Mucosa of rectum (tissue), 2 donors: ENCODE data around the gene MAGI2.

Experiments
- H3K27ac ChIP-seq, 2 donors: one replicate each; pipeline ENCODE4 v1.7.0; 2013; ENCODE audit warnings: inconsistent platforms in 2 of 2, low read depth in 2 of 2, low read length in 2 of 2
- H3K27me3 ChIP-seq, 2 donors: one replicate each; pipeline ENCODE4 v1.7.0; 2013; ENCODE audit warnings: low read length in 2 of 2; ENCODE audit not compliant: control insufficient read depth in 2 of 2, insufficient read depth in 2 of 2
- H3K36me3 ChIP-seq, 2 donors: one replicate each; pipeline ENCODE4 v1.7.0; 2013; ENCODE audit warnings: low read length in 2 of 2; ENCODE audit not compliant: control insufficient read depth in 2 of 2, insufficient read depth in 2 of 2
- H3K4me1 ChIP-seq, 2 donors: one replicate each; pipeline ENCODE4 v1.7.0; 2013; ENCODE audit warnings: low read length in 2 of 2, mild to moderate bottlenecking in 1 of 2; ENCODE audit not compliant: control insufficient read depth in 2 of 2, insufficient read depth in 2 of 2
- H3K4me3 ChIP-seq, 2 donors: one replicate each; pipeline ENCODE4 v1.7.0; 2013; ENCODE audit warnings: low read length in 2 of 2
- H3K9ac ChIP-seq, 2 donors: one replicate each; pipeline ENCODE4 v1.7.0; 2013; ENCODE audit warnings: low read length in 2 of 2, low read depth in 1 of 2, mild to moderate bottlenecking in 1 of 2
- H3K9me3 ChIP-seq, 2 donors: one replicate each; pipeline ENCODE4 v1.7.0; 2013; ENCODE audit warnings: low read length in 2 of 2; ENCODE audit not compliant: control insufficient read depth in 2 of 2
- donor health status: healthy.
- donor health status: Normal muscosa, but diverticular disease.

The MAGI2 gene

DNA sequence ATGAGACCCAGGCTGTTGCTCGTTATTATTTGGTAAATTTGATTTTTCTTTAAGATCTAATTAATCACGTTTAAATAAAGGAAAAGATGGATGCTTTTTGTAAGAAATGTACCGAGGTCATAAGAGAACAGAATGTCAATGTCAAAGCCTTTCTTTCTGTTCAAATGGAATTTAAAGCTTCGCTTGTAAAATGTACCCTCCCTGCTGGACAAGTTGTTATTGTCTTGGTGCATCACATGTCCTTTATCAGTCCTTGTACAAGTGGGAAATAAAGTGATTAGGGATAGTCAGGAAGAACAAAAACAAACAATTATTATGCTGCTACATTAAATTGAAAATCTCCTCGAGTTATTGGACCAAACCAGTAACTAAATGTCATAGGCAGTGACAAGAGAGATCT lies 1291.7 kb downstream of the MAGI2 start:
- Histone ChIP-seq H3K27ac (no peak overlapping the region), H3K9ac (no peak overlapping the region), H3K4me1 (no peaks in the 10 kb centered on the region), H3K4me3 (no peak overlapping the region), H3K36me3 (no peaks in the 10 kb centered on the region), H3K27me3 (no peaks in the 10 kb centered on the region), H3K9me3 (no peaks in the 10 kb centered on the region)

DNA sequence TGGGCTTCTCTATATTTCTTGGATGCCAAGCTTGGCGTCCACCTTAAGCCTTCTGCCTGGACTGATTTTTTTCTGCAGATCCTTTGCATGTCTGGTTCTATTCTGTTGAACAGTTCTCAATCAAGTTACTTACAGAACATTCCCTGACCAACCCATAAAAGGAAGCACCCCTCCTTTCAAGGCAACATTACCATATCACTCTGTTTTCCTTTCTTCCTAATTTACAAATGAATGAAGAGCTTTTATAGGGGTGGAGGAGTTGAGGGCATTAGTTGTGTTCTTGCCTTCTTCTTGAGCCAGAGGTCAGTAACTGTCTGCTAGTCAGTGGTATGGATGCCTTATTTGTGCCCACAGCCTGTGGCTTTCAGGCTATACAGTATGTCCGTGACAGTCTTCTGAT lies 1293.9 kb downstream of the MAGI2 start:
- Histone ChIP-seq H3K36me3 (no peaks in the 10 kb centered on the region), H3K4me3 (no peak overlapping the region), H3K9me3 (no peaks in the 10 kb centered on the region), H3K27ac (no peak overlapping the region), H3K9ac (no peak overlapping the region), H3K27me3 (no peaks in the 10 kb centered on the region), H3K4me1 (no peaks in the 10 kb centered on the region)

DNA sequence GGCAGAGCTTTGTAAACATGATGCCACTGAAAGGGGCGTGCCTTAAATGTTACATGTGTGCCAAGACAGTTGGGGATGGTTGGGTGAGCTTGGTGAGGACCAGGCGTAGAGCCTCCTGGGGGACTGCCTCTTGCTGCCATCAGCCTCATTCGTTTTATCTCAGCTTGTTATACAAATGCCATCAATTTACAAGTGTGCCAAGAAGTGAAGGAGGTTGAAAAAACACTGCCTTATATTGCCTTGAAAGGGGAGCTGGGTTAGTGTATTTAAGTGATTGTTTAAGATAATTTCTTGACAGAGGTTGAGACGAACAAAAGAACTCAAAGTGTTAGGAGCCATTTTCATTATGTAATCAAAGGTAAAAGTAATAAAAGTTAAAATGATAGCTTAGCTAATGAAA lies 1300.2 kb downstream of the MAGI2 start:
- Histone ChIP-seq H3K27me3 (no peaks in the 10 kb centered on the region), H3K27ac (no peak overlapping the region), H3K4me3 (no peak overlapping the region), H3K36me3 (no peaks in the 10 kb centered on the region), H3K9me3 (no peaks in the 10 kb centered on the region), H3K9ac (no peak overlapping the region), H3K4me1 (no peaks in the 10 kb centered on the region)

DNA sequence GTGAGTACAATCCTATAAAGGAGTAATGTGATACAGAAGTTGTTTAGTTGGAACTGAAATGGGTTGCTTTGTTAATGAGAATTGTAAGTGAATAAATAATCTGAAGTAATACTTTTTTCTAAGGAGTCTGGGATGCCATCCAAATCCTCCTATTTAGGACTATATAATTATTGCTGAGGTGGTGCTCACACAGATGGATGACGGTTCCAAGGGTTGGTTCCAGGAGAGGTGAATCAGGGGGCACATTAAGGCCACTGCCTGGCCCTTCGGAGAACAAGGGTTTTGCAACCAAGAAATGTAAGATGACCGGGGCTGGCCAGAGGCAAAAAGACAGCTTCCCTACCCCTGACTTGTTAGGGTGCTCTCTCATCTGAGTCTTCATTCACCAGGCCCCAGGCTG lies 1302.2 kb downstream of the MAGI2 start:
- Histone ChIP-seq H3K9me3 (no peaks in the 10 kb centered on the region), H3K27me3 (no peaks in the 10 kb centered on the region), H3K9ac (no peak overlapping the region), H3K4me3 (no peak overlapping the region), H3K4me1 (no peaks in the 10 kb centered on the region), H3K27ac (no peak overlapping the region), H3K36me3 (no peaks in the 10 kb centered on the region)

DNA sequence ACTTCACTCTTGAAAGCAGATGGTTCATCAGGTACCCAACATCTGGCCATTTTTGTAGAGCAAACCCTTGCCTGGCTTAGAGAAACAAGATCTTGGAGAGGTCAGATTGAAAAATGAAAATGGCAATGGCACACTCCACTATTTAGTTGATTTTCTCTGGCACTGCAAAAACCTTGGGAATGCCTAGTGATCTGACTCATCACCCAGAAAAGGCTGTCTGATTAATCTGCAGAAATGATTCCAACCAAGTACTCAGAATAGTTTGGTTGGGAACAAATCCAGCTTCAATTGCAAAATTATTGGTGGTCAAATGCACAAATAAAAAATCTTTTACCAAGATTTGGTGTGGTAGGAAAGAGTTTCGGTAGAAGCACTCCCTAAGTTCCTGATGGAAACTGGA lies 1303.7 kb downstream of the MAGI2 start:
- Histone ChIP-seq H3K36me3 (no peaks in the 10 kb centered on the region), H3K4me3 (no peak overlapping the region), H3K4me1 (no peaks in the 10 kb centered on the region), H3K9ac (no peak overlapping the region), H3K9me3 (no peaks in the 10 kb centered on the region), H3K27ac (no peak overlapping the region), H3K27me3 (no peaks in the 10 kb centered on the region)

DNA sequence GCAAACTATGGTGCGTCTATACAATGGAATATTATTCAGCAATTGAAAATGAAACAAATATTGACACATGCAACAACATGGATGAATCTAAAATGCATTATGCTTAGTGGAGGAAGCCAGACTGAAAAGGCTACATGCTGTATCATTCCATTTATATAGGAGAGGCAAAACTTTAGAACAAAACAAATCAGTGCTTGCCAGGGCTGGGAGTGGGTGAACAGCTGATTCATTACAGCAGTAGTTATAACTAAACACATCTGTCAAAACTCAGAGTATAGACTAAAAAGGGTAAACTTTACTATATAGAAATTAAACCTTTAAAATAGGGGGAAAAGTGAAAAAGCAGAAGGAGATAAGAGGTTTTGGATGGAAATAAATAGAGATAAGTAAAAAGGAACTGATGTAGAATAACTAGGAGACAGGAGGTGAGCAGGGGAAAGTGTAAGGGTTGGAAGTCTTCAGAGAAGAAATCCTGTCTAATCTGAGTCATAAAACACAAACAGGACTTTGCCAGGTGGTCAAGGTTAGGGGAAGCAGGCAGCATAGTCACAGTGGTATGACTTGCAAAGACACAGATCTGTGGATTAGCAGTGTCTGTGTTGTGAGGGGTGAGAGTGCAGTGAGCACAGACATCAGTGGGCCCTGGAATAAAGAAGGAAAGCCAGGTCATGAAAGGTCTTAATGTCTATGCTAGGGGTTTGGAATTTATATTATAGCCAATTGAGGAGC lies 1305.1 kb downstream of the MAGI2 start:
- H3K27me3 ChIP-seq, result no peaks in the 10 kb centered on the region
- no peaks in the 10 kb centered on the region for H3K4me1 ChIP-seq
- no peak overlapping the region for H3K4me3 ChIP-seq
- H3K9ac ChIP-seq, result no peak overlapping the region
- H3K36me3 ChIP-seq, result no peaks in the 10 kb centered on the region
- no peak overlapping the region for H3K27ac ChIP-seq
- H3K9me3 ChIP-seq, result no peaks in the 10 kb centered on the region

DNA sequence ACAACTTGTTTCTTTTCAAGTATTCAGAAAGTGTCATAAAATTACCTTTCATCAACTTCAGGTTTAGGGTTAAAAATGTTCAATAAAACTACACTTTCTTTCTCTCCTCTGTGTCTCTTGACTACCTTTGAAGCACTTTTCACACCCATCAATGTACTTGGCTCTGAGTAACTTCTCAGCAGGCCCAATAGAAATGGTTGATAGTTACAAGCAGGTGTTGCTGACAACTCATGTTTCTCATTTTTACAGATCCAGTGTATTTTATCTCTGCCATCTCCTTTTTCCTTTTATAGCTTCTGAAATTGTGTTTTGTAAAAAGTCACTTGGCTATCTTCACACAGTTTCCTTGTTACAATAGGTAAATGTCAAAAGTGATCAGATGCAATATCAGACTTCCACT lies 1306.9 kb downstream of the MAGI2 start:
- no peaks in the 10 kb centered on the region for H3K4me1 ChIP-seq
- no peak overlapping the region for H3K27ac ChIP-seq
- no peaks in the 10 kb centered on the region for H3K36me3 ChIP-seq
- H3K4me3 ChIP-seq, result no peak overlapping the region
- no peak overlapping the region for H3K9ac ChIP-seq
- no peaks in the 10 kb centered on the region for H3K9me3 ChIP-seq
- H3K27me3 ChIP-seq, result no peaks in the 10 kb centered on the region

DNA sequence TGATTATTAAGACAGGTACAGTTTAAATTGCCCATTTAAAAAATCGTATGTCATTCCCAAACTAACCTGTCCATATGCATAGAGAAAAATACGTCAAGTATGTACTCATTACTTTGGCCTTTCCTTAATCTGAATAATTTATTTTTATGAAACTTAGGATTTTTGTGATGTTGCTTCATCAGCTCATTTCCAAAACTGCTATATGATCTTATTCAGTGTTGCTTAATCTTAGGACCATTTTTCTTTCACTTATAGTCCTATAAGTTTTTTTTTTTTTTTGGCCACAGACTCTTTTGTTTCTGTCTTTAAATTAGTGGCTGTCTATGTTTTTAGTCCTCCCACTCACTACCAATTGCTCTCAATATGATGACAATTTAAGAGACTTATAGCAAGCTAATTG lies 1309.8 kb downstream of the MAGI2 start:
- no peak overlapping the region for H3K4me3 ChIP-seq
- H3K36me3 ChIP-seq, result no peaks in the 10 kb centered on the region
- no peaks in the 10 kb centered on the region for H3K4me1 ChIP-seq
- H3K9ac ChIP-seq, result no peak overlapping the region
- no peaks in the 10 kb centered on the region for H3K27me3 ChIP-seq
- H3K27ac ChIP-seq, result no peak overlapping the region
- no peaks in the 10 kb centered on the region for H3K9me3 ChIP-seq

DNA sequence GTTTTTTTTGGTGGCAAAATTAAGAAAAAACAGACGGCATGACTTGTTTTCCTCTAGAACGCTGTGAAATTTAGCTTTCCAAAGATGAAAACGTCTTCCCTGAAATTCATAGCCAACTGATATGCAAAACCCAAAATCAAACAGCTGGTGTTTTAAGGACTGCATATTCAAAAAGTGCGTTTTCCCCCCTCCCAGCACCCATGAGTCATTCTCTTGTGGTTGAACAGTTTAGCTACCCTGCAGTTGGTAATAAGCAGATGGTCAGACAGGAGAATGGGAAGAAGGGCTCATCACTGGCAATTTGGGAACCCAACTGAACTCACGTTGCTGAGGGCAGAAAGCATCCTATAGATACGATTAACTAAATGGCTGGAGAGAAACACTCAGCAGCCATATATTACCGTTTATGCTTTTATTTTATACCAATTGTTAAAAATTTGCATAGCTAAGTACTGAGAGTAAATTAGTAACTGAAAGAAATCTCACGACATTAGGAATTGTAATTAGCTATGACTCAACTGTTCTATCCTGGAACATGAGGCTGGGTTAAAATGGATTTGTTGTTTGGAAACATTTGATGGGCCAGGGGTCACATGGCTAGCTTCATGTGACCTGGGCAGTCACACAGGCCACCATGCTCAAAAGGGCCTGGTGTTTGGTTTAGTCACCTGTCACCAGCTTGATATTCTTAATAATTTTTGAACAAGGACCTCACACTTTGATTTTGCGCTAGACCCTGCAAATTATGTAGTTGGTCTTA lies 1311.8 kb downstream of the MAGI2 start:
- no peaks in the 10 kb centered on the region for H3K4me1 ChIP-seq
- H3K27ac ChIP-seq, result no peak overlapping the region
- no peak overlapping the region for H3K9ac ChIP-seq
- H3K27me3 ChIP-seq, result no peaks in the 10 kb centered on the region
- no peaks in the 10 kb centered on the region for H3K9me3 ChIP-seq
- no peaks in the 10 kb centered on the region for H3K36me3 ChIP-seq
- H3K4me3 ChIP-seq, result no peak overlapping the region

DNA sequence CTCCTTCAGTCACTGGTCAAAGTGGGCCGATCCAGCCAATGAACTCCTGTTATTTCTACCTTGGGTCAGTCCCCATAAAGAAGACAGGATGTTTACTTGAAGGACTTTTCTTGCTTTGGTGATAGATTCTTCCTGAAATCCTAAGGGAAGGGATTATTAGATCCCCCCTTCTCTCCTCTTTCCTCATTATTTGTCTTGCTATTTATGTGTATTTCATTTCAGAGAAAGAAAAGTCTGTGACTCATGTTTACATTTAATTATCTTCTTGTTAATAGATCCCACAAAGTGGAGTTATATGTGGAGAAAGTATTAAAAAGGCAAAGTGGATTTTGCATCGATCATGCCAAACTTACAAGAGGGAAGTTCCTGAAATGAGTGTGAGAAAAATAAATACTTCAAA lies 1313.4 kb downstream of the MAGI2 start:
- Histone ChIP-seq H3K9me3 (no peaks in the 10 kb centered on the region), H3K9ac (no peak overlapping the region), H3K36me3 (no peaks in the 10 kb centered on the region), H3K27me3 (no peaks in the 10 kb centered on the region), H3K4me1 (no peaks in the 10 kb centered on the region), H3K4me3 (no peak overlapping the region), H3K27ac (no peak overlapping the region)
